Activated T-cell treated with anti-CD3 and anti-CD28 coated beads for 24 hours (primary cell): ENCODE data around the gene NCKAP1.
"Not testable (repeated sequence)": the region's sequence is repeated elsewhere in the genome, so short reads cannot be mapped to it uniquely, and the experiment has no call there.

Experiments used
- DNase-seq: peaks from one replicate; pipeline ENCODE4 v3.0.0-alpha.2; 2020; ENCODE audit warnings: low read depth

Gene NCKAP1

DNA sequence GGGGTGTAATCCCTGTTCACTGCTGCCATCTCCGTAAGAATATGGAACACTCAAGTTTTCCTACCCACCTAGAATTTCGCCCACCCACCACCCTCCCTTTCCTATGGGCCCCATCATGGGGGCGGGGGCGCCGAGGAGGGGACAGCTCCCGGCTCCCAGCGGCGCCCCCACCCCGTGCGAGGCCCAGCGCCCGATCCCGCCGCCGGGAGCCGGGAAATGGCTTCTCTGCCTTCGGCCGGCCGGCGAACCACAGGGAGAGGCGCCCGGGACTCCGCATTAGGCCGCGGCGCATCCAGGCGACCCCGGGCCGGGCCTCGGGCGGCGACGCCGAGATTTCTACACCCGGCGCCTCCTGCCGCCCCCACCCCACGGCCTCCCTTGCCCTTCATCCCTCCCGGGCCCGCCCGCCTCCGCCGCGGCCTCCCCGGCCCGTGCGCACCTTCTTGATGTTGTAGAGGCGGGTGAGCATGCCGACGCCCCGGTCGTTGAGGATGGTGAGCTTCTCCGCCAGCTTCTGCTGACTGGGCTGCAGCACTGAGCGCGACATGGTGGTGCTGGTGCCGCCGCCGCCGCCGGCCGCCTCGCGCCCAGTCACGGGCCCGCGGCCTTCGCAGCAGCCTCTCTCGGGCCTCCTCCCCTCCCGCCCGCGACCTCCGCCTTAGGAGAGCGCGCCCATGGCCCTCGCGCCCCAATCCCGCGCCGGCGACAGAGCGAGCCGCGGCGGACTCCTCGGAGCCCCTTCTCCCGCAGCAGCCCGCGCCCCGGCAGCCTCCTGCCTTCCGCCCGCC lies 510 bp downstream of the NCKAP1 start:
- peak; percentile 24 for DNase-seq

DNA sequence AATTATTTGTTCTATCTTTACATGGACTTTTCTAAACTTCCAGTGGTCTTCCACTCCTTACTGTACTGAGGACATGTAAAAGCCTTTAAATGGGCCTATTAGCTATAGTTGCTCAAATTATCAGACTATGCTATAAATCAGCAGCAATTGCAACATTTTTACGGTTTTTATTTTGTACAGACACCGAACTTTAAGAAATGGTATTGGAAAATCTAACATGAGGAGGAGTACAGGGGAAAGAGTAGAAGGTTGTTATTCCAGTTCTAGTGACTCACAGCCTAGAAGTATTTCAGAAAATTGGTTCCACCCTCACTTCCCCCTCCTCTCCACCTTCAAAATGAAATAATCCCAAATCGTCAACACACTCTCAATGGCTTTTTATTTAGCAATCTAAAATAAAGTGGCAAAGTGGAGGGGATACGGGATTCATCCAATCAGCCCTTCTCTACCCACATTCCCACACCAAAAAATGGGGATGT lies 1.1 kb downstream of the NCKAP1 start:
- DNase-seq = no peak

DNA sequence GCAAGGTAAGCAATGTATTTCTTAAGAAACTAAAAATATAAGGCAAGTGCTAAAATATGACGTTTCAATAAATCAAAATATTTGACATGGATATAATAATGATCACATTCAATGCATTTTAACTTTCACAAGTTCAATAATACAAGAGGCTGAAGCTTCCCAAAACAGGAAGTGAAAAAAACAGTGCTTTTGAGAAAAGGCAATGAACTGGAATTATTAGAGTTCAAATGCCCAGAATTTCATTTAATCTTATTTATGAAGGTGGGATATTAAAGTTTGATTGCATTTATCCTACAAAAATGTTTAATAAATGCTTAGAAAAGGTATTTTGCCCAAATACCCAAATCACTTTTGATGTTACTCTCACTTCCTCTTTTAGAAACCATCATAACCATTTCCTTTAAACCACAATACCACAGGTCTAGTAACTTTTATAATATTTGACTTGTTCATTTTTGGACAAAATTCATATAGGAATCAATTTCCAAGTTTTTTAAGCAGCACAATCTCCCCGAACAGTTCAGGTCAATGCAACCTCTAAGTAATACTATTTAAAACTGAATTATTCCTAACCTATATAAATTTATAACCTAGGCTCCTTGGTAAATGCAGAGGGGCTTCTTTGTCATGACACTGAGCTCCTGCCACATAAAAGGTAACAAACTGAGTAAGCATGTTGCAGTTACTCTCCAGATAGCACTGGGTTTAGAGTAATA lies 2.1 kb downstream of the NCKAP1 start:
- DNase-seq = no peak

DNA sequence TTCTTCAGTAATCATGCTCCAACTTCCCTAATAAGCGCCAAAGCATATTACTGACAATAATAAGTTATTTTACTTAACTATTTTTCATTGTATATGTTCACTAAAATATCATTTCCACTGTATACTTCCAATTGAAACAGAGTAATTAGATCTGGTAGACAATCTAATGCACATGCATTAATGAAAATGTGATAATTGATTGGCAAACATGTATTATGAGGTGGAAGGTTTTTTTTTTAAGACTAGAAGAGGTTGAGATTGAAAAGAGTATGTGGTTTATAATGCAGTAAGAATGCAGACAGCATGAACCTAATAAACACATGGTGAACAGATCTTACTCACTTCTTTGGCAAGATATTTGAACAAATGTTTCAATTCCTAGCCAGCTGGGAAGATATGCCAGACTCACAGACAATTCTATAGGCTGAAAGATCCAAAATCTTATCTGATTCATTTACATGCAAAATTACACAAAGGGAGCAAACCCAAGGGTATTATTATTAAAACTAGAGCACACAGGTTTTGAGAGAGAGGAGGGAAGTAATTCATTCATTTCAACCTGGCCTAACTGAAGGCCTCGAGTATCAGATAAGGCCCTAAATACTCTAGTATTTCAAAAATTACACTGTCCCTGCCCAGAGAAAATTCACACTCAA lies 2.8 kb downstream of the NCKAP1 start:
- DNase-seq = no peak

DNA sequence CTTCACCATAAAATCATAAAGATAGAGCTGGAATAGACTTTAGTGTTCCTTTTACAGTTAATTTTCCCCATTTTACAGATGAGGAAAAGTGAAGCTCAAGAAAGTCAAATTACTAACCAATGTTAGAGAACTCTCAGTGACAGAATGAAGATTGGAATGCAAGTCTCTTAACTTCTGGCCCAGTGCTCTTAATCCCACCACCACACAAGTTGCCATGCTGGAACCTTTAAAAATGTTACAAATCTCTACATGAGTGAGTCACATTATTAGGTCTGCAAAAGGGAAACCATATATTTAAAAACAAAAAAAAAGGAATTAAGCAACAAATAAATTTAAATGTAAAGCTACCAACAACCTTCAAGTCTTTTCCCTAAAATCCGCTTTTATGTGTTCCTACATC lies 3.5 kb downstream of the NCKAP1 start:
- no peak for DNase-seq

DNA sequence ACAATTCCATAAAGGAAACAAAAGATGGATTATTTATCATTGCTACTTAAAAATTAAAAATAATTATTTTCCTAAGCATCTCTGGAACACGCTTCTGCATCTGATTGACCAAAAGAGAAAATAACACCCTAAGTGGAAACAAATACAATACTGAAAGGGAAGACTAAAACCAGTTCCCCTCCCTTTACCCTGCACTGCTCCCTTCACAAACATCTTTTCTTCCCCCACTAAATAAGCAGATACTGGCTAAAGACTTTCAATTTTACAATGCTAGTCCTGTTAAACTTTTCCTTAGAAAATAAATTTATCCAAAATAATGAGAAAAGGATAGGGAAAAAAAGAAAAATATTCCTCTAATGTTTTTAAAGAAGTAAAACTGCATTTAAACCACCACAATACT lies 4.3 kb downstream of the NCKAP1 start:
- no peak for DNase-seq

DNA sequence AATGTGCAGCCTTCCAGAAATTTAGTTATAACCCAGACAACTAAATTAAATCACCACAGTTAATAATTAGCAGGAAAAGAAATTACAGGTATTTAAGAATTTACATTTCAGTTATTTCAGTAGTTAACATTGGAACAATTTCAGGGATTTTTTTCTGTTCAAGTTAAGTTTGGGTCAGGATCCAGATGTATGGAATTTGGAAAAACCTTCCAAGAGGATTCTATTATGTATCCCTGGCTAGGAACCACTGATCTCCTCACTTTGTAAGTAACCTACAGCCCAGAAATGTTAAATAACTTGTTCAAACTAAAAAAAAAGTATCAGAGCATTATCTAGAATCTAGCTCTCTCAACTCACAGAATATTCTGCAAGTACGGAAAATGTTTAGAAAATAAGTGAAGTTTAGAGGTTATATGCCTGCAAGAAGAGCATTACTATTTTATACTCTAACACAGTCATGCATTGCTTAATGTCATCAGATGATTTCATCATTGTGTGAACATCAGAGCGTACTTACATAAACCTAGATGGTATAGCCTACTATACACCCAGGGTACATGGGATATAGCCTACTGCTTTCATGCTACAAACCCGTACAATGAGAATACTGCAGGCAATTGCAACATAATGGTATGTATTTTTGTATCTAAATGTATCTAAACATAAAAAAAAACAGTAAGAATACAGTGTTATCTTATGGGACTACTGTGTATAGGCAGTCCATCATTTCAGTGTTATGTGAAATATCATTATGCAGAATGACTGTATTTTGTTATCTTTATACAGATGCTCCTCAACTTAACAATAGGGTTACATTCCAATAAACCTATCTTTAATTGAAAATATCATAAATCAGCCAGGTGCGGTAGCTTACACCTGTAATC lies 6.1 kb downstream of the NCKAP1 start:
- no peak for DNase-seq

DNA sequence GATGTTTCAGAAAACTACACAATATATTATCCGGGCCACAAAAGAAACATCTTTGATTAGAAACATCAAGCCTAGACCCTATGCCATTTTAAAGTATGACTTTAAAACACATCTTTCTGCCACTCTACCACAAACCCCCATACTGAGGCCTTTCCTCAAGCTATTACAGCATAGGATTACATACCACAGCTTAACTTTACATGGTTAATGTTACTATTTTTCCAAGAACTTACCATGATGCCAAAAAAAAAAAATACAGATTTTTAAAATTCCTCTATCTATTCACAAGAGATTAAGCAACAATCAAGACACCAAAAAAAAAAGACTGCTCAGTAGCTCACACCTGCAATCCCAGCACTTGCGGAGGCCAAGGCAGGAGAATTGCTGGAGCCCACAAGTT lies 9.0 kb downstream of the NCKAP1 start:
- no peak for DNase-seq

DNA sequence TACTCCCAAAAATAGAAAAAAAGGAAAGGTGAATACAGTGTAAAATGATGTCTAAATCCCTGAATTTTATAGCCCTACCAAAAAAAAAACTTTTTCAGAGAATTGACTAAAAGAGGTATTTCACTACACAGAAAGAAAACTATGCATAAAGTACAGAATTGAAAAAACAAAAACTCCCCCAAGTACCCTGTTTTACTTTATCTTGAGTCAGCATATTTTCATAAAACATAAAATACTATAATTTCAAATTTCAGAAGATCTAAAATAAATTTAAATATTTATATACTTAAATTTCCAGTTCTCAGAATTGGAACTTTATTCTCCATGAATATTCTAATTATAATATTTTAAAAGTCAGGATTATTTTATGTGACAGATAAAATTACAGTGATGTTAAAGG lies 10.1 kb downstream of the NCKAP1 start:
- no peak for DNase-seq

DNA sequence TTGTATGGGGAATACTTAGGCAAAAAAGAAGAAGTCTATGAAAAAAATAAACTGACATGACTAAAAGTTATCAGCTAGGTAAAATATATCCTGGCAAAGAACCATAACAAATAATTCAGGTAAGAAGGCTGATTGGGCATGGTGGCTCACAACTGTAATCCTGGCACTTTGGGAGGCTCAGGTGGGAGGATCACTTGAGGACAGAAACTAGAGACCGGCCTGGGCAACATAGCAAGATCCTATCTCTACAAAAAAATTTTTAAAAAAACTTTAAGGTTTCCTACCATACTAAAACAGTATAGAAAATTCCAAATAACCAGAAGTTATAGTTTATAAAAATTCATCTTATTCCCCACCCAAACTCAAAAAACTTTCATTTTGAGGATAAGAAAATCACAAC lies 10.8 kb downstream of the NCKAP1 start:
- DNase-seq = no peak

DNA sequence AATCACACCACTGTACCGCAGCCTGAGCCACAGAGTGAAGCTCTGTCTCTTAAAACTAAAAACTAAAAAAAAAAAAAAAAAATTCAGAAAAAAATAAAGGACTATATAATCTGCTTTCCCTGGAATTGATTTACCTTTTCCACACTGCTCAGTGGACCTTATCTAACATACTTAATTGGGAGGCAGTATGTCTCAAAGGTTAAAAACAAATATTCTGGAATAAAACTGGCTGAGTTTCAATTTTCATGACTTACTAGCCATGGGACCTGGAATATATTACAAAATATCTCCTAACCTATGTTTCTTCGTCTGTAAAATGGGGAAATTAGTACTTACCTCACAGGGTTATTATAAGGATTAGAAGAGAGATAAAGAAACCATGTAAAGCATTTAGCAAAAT lies 11.8 kb downstream of the NCKAP1 start:
- DNase-seq = no peak

DNA sequence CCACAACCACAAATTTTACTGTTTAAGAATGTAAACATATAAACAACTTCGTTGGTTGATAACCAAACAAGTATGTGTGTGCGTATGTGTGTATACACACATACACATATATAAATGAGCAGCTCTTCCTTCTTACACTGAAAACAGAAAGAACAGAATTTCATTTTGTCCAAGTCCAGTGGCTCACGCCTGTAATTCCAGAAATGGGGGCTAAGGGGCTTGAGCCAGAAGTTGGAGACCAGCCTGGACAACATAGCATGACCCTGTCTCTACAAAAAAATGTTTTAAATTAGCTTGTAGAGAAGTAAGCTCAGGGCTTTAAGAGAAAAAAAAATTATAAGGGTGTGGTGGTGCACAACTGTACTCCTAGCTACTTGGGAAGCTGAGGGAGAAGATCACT lies 12.3 kb downstream of the NCKAP1 start:
- DNase-seq = no peak

DNA sequence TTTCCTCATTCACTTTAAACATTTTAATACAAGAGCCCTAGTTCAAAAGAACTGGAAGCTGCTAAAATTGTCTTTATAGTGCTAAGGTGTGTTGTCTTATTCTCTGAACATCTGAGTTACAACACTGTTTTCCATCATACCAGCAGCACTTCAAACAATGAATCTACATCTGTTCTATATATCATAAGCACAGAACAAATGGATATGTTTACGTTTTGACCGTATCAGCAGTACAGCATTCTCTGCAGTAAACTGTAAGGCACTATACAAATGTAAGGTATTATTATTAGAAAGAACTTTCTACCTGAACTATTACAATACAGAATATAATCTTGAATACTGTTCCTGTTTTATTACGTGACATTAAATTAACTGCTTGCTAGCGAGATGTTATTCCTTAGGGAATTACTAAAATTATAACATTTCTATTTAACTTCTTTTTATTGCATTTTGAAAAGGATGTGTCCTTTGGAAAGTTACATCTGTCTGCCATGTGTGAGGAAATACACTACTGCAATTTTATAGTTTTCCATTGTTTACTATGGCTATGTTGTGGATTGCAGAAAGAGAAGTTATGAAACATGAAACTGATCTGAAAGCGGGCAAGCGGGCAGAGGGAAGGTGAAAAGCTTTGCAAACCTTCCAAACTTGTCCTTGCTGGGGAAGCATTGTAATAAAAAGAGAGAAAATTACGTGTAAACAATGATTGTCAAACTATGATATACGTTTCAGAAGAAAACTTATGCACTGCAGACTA lies 13.7 kb downstream of the NCKAP1 start:
- DNase-seq = no peak

DNA sequence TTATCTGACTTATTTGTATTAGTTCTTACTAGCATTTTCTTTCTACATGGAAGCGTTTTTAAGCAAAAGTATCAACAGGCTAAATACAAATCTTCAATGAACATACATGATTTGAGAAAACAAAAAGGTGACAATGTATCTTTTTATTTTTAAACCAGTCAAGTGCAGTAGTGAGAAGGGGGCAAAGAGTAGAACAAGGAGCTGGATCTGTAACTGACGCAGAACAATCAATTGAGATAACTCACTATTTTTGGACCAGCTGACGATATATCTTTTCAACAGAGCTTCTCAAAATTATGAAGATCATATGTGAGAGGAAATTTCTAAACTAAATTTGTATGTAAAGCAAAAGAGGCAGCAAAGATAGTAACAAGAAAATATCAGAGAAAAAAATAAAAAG lies 15.5 kb downstream of the NCKAP1 start:
- DNase-seq = no peak

DNA sequence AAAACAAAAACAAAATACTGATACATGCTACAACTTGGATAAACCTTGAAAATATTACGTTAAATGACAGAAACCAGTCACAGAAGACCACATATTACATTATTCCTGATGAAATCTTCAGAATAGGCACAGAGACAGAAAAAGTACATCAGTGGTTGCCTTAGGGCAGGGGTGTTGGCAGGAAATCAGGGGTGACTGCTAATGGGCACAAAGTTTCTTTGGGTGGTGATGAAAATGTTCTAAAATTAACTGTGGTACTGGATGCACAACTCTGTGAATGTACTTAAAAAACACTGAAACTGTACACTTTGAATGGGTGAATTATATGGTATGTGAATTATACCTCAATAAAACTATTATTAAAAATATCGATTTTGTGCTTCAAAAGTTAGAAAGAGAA lies 16.6 kb downstream of the NCKAP1 start:
- no peak for DNase-seq

DNA sequence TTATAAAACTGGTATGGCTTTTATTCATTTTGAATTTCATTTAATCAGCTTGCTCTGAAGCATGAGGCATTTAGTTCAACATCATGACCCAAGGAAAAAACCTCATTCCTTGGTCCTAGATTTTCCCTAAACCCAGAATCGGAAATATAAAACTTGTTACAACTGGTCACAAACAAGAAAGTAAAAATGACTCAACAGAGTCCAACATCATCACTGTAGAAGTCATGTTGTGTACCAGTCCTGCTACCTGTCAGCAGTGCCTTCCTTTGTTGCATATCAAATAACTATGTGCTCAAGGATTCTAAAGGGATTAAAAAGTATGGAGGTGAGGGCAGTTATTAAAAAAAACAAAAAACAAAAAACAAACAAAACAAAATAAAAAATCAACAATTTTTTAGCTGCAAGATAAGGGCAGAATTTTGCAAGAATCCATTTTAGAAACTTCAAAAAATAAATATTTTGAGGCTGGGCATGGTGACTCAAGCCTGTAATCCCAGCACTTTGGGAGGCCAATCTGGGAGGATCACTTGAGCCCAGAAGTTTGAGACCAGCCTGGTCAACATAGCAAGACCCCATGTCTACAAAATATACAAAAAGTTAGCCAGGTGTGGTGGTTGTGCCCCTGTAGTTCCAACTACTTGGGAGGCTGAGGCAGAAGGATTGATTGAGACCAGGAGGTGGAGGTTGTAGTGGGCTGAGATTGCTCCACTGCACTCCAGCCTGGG lies 18.4 kb downstream of the NCKAP1 start:
- DNase-seq = no peak

DNA sequence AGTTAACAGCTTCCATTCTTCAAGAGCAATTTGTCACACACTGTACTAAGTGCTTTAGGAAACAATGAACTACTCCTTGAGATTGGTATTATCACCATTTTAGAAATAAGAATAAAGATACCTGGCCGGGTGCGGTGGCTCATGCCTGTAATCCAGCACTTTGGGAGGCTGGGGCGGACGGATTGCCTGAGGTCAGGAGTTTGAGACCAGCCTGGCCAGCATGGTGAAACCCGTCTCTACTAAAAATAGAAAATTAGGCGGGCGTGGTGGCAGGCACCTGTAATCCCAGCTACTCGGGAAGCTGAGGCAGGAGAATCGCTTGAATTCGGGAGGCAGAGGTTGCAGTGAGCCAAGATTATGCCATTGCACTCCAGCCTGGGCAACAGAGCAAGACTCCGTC lies 20.4 kb downstream of the NCKAP1 start:
- DNase-seq = not testable (repeated sequence)

DNA sequence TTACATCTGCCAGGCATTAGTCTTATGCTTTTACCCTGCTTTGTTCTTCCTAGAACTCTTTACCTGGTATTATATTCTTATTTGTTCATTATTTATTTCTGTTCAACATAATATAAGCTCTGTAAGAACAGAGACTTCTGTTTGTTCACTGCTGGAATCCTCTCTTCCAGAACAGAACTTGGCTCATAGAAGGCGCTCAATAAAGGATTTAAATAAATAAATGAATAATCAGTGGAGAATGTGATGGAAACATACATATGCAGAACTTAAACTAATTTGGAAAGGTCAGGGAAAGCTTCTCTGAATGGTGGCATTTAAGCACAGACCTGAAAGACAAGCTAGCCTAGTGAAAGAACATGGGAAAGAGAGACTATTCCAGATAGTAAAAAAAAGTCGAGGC lies 24.3 kb downstream of the NCKAP1 start:
- no peak for DNase-seq

DNA sequence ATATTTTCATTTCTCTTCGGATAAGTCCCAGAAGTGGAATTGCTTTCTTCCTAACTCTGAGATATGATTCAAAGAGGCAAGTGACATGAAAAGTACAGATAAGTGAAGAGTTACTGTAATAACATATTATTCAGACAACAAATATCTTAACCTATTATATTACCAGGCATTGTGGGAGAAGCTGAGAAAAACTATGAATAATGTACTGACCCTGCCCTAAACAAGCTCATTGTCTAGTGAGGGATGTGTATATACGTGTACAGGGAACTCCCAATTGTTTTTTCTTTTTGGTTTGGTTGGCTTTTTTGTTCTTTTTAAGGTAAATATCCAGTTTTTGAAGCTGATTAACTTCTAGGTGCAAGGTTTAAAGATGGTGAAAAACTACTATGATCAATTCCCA lies 26.5 kb downstream of the NCKAP1 start:
- no peak for DNase-seq

DNA sequence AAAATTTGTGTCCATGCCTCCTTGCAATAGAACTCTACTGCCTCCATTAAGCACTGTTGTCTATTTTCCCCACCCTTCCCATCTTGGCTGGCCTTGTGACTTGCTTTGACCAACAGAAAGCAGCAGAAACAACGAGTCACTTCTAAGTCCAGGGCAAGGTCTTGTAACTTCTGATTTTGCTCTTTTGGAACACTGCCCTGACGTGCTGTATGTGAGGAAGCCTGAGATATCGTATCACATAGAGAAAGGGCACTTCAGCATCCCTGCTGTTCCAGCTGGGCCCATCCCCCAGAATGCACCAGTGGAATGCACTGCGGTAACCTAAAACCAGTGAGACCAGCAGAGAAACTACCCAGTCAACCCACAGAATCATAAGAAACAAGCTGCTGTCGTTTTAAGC lies 28.1 kb downstream of the NCKAP1 start:
- DNase-seq = no peak
